Stimulated activated CD8-positive, alpha-beta memory T cell treated with anti-CD3 and anti-CD28 coated beads, Interleukin-12 subunit alpha, Interleukin-12 subunit beta, amount 100 ng/mL, for 1 hour (primary cell): ENCODE results near the gene GPR55.

ENCODE experiments used
- DNase-seq: peaks from one replicate; pipeline ENCODE4 v3.0.0-alpha.2; 2020; ENCODE audit warnings: low read depth

Gene GPR55

GRCh38 chr2:230900336-230900995 lies 24.6 kb downstream of the GPR55 start:
- no peak for DNase-seq

DNA sequence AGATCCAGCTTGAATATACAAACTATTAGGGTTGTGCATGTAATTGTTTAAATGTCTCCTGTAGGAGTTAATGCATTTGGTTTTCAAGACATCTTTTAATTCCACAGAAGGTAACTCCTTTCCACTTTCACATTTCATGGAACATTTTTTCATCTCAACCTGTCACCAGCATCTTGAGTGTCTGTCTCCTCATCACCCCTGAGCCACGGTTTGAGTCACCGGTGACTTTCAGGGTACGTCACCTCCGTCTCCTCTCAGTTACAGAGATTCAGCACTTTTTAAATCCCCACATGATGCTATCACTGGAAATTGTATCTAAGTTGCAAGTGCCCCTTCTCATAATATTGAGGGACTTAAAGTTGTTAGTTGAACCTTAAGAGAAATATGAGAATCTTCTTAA lies 25.3 kb downstream of the GPR55 start:
- no peak for DNase-seq

DNA sequence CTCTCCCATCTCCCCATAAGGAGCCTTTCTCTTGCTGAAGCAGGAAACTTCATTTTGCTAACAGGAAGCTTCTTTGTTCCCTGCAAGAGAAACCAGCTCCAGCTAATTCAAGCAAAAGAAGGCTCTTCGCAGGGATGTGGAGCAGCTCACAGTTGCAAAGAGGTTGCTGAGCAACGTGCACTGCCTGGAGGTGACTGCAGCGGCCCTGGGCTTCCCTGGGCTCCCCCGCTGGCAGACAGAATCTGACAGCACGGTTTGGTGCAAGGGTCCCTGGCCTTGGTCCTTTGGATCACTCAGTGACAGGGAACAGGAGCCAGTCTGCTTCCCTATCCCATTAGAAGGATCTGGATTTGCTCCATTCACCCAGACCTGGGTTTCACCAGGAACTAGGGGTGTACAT lies 25.8 kb downstream of the GPR55 start:
- DNase-seq, result no peak

DNA sequence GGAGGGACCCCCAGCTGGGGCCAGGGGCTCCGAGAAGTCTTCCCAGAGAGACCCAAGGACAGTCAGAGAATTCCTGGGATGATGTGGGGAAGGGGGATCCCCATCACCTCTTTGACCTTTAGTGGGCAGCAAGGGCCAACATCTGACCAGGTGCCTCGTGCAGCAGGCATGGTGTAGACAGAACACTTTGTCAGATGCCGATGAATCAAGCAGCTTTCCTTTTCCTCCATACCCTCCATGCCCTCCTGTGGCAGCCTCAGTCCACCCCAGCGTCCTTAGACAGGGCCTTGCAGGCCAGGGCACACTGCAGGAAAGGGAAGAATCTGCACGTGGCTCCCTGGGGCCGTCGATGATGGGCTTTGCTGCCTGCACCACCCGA lies 26.3 kb downstream of the GPR55 start:
- DNase-seq, result no peak

DNA sequence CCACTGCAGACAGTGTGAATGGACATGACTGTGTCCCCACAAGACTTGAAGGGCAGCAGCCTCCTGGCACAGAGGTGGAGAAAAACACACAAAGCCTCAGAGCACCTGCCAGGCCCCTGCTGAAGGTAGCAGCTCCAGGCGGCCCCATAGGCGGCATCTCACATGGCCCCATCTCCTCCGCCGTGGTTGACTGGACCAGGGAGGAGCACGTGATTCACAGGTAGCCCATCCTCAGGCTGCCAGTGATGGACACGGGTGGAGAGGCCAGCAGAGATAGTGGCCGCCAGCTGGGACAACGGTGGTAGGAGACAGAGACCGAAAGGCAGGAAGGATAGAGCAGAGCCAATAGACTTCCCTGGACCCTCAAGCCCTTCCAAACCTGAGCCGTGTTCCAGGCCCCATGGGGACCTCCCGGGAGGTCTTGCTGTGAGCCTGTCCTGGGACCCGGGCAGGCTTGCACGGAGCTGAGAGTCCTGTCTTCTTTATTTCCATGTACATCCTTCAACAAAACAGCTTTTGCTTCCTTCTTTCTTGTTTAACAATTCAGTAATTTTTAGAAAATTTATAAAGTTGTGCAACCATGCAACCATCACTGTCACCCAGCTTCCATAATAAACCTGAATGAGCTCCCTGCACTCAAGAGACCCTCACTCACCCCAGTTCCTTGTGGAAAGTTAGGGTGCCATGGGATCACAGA lies 26.9 kb downstream of the GPR55 start:
- DNase-seq, result no peak

DNA sequence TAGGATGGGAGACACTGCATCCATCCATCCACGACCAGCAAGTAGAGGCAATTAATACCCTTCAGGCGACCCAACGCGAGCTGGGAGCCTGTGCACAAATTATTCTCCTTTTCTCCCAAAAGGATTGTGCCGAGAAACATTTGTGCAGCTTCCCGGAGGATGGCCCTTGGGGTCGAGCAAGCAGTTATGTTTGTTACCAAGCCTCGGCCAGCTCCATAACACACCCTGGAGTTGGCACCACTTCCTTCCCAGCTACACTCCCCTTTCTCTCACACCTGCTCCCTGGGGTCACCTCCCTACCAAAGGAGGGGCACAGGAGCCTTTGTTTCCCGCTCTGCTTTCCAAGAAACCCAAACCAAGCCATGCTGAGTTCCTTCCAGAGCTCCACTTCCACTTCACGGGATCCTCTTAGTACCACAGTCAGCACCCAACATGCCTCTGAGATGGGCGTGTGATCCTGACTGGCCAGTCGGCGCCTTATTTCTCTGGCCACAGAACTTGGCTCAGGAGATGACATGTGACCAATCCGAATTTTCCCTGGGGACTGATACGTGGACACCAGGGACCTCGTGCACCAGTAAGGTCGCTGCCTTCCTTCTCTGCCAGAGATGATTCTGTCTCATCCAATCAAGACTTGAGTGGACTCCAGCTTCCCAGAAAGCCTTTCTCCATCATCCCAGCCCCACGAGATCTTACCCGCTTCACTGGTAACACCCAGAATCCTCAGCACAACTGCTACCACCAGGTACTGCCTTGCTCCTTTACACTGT lies 28.5 kb downstream of the GPR55 start:
- no peak for DNase-seq

GRCh38 chr2:230895536-230896345 lies 29.3 kb downstream of the GPR55 start:
- DNase-seq, result no peak

DNA sequence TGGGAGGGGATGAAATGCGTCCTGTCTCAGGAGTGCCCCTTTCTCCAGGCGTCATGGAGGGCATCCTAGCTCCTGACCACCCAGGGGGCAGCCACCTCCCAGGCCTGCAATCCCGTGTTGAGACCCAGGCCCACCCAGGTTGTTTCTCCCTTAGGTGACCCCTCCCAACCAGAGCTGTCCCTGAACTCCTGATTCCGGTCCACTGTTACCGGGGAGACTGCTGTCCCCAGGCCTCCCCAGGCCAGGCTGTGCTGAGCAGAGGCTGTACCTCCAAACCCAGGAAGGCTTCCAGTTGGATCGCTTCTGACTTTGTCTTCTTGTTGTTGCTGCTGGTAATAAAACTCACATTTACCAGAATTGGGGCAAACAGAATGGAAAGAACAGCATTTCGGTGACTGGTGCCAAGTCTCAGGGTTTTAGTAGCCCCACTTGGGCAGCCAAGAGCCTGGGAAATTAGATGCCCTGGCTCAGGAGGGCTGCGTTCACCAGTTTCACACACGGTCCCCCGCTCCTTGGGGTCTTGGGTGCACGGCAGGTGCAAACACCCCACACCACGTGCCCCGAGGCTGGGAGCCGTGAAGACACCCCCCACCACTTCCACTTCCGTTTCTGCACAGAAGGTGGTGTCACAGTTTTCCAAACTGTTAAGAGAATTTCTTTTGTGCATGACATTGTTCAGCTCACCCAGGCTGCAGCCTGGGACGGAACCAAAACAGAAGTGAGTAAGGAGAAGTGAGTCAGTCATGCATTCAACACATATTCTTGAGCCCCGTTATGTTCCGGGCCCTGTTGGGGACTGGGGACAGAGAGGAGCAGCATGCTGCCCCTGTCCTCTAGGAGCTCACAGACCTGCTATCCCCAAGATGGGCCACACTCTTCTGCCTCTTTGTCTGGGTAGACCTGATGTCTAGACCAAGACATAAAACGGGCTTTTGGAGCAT lies 30.9 kb downstream of the GPR55 start:
- no peak for DNase-seq

- DNase-seq, result no peak
Observed at GRCh38 chr2:230893338-230893737, 31.7 kb downstream of the GPR55 start.

GRCh38 chr2:230891509-230891908 lies 33.5 kb downstream of the GPR55 start:
- no peak for DNase-seq

DNA sequence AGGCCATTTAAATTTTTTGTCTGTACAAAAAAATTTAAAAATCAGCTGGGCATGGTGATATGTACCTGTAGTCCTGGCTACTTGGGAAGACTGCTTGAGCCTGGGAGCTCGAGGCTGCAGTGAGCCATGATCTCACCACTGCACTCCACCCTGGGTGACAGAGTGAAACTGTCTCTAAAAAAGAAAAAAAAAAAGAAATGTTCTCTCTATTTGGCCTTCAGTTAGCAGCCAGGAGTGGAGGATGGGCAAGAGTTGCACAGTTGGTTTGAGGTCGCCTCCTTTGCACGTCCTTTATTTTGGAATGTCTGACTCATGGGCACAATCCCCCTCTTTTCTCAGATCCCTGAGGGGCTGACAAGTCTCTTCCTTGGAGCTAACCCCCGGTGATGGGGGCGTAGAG lies 34.0 kb downstream of the GPR55 start:
- no peak for DNase-seq

- DNase-seq, result no peak
Observed at GRCh38 chr2:230890646-230891045, 34.4 kb downstream of the GPR55 start.

- DNase-seq, result no peak
Observed at GRCh38 chr2:230889911-230890601, 35.0 kb downstream of the GPR55 start.

DNA sequence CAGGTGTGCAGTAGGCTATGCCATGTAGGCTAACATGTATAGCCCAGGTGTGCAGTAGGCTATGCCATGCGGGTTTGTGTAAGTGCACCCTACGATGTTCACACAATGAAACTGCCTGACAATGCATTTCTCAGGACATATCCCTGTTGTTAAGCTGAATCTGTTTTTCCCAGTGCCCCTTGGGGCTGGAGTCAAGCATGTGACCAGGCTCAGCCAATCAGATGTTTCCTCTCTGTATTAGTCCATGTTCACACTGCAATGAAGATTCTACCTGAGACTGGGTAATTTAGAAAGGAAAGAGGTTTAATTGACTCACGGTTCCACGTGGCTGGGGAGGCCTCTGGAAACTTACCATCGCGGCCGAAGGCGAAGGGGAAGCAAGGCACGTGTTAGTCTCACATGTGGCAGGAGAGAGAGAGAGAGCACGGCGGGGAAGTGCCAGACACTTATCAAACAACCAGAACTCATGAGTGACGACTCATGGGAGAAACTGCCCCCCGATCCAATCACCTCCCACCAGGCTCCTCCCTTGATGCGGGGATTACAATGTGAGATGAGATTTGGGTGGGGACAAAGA lies 36.1 kb downstream of the GPR55 start:
- no peak for DNase-seq

- no peak for DNase-seq
Observed at GRCh38 chr2:230887342-230887741, 37.7 kb downstream of the GPR55 start.

DNA sequence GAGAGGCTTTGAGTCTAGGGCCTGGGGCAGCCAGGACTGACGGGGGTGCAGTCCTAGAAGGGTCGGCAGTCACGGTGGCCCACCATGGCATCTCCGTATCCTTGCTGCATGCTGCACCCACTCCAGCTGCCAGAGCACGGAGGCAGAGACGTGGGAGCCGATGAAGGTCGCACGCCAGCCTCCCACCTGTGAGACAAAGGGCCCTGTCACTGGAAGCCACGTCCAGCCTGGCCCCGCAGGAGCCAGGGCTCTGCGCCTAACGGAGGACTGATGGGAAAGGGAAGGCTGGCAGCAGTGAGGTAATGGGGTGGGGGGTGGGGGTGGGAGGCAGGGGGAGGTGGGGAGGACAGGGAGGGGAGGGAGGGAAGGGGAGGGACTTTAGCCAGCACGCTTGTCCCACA lies 38.4 kb downstream of the GPR55 start:
- DNase-seq, result no peak

- no peak for DNase-seq
Observed at GRCh38 chr2:230886206-230886605, 38.8 kb downstream of the GPR55 start.

GRCh38 chr2:230885463-230886130 lies 39.4 kb downstream of the GPR55 start:
- no peak for DNase-seq

- DNase-seq, result no peak
Observed at GRCh38 chr2:230881840-230882239, 43.2 kb downstream of the GPR55 start.

- DNase-seq, result no peak
Observed at GRCh38 chr2:230879891-230880290, 45.2 kb downstream of the GPR55 start.
